Fibroblast of lung (primary cell): ENCODE measurements around the gene SCTR. TPM values are rescaled to one million over a fixed set of nuclear protein-coding genes. Genes with fewer than 3 reads are reported as not detected.

Experiments
- DNase-seq, 2 donors: peaks; one replicate each; pipeline versions ENCODE4 v3.0.0 to v3.0.0-alpha.2; 2010; ENCODE audit warnings: low read depth in 2 of 2
- H2AFZ ChIP-seq: 2 replicates; pipeline ENCODE4 v1.5.1; 2012; ENCODE audit warnings: low read length, control low read depth, inconsistent platforms
- H3K27ac ChIP-seq: 2 replicates; pipeline ENCODE4 v1.5.1; 2011; ENCODE audit warnings: low read length, control low read depth; ENCODE audit not compliant: insufficient read depth
- H3K27me3 ChIP-seq: 2 replicates; pipeline ENCODE4 v1.5.1; 2011; ENCODE audit warnings: mild to moderate bottlenecking, low read length; ENCODE audit not compliant: control insufficient read depth, insufficient read depth
- H3K36me3 ChIP-seq: 2 replicates; pipeline ENCODE4 v1.5.1; 2011; ENCODE audit warnings: low read length; ENCODE audit not compliant: control insufficient read depth, insufficient read depth
- H3K4me1 ChIP-seq: 2 replicates; pipeline ENCODE4 v1.5.1; 2011; ENCODE audit warnings: low read length; ENCODE audit not compliant: control insufficient read depth, insufficient read depth; ENCODE audit errors: extremely low read depth
- H3K4me2 ChIP-seq: 2 replicates; pipeline ENCODE4 v1.5.1; 2011; ENCODE audit warnings: low read length, control low read depth; ENCODE audit not compliant: insufficient read depth; ENCODE audit errors: extremely low read depth
- H3K4me3 ChIP-seq, 4 experiments: fragments of 200-600 bp in 1 of 4; sonication (generic) in 1 of 4; replicated peaks in 1 of 4; 2 replicates each; pipeline ENCODE4 v1.5.1; 2011 to 2016; ENCODE audit warnings: low read length in 4 of 4, low read depth in 3 of 4, mild to moderate bottlenecking in 3 of 4, control low read depth in 2 of 4, inconsistent platforms in 1 of 4, mixed read lengths in 1 of 4; ENCODE audit not compliant: insufficient read depth in 1 of 4; ENCODE audit errors: control extremely low read depth in 1 of 4
- H3K79me2 ChIP-seq: 2 replicates; pipeline ENCODE4 v1.5.1; 2012; ENCODE audit warnings: mild to moderate bottlenecking, low read length, inconsistent platforms; ENCODE audit not compliant: control insufficient read depth, insufficient read depth
- H3K9ac ChIP-seq: 2 replicates; pipeline ENCODE4 v1.5.1; 2011; ENCODE audit warnings: mild to moderate bottlenecking, low read length, control low read depth; ENCODE audit not compliant: insufficient read depth
- H3K9me3 ChIP-seq: 2 replicates; pipeline ENCODE4 v1.5.1; 2012; ENCODE audit warnings: low read depth, low read length; ENCODE audit not compliant: control insufficient read depth, insufficient read depth
- H4K20me1 ChIP-seq: 2 replicates; pipeline ENCODE4 v1.5.1; 2011; ENCODE audit warnings: low read length; ENCODE audit not compliant: control insufficient read depth, insufficient read depth; ENCODE audit errors: extremely low read depth
- EZH2 ChIP-seq: IDR thresholded peaks from 2 replicates; pipeline ENCODE4 v1.5.1; 2012; ENCODE audit warnings: low read length, control low read depth, mild to moderate bottlenecking; ENCODE audit errors: missing control alignments
- polyA plus RNA-seq, 2 donors: library from polyadenylated mRNA; depleted of rRNA in 1 of 2; stranded (reverse) in 1 of 2; unstranded in 1 of 2; fragments of >200 nt; gene quantifications; 2 replicates each; pipeline ENCODE4 v1.2.1, GENCODE V29; 2011 to 2012; ENCODE audit warnings: missing spikeins in 1 of 2
- total RNA-seq: library from RNA; depleted of rRNA; stranded (reverse); fragments of >200 nt; gene quantifications from 2 replicates; pipeline ENCODE4 v1.2.1, GENCODE V29; 2014
- TF ChIP-seq, protein P1 (sequence below), 2 donors: IDR thresholded peaks in 1 of 2; conservative IDR thresholded peaks in 1 of 2; 1 replicate in 1 of 2; 2 replicates in 1 of 2; pipeline ENCODE4 v1.5.1; 2011 to 2012; ENCODE audit warnings: low read length in 2 of 2, control low read depth in 1 of 2, inconsistent platforms in 1 of 2, low read depth in 1 of 2, mild to moderate bottlenecking in 1 of 2

The SCTR gene
- total and polyA plus RNA-seq, 2 donors (not counting 1 experiment from before 2014, with no cell fraction given), result not detected

- Histone ChIP-seq H3K79me2 (no peaks in the 10 kb centered on the region), H3K4me2 (no peak overlapping the region), H3K36me3 (no peaks in the 10 kb centered on the region), H3K9me3 (no peaks in the 10 kb centered on the region), H3K4me1 (no peaks in the 10 kb centered on the region), H2AFZ (no peak overlapping the region), H3K27ac (no peak overlapping the region), H3K4me3 (no peak overlapping the region), H4K20me1 (no peaks in the 10 kb centered on the region), H3K9ac (no peak overlapping the region), H3K27me3 (no peaks in the 10 kb centered on the region)
- no peak for TF ChIP-seq EZH2
- TF ChIP-seq, protein P1, sequence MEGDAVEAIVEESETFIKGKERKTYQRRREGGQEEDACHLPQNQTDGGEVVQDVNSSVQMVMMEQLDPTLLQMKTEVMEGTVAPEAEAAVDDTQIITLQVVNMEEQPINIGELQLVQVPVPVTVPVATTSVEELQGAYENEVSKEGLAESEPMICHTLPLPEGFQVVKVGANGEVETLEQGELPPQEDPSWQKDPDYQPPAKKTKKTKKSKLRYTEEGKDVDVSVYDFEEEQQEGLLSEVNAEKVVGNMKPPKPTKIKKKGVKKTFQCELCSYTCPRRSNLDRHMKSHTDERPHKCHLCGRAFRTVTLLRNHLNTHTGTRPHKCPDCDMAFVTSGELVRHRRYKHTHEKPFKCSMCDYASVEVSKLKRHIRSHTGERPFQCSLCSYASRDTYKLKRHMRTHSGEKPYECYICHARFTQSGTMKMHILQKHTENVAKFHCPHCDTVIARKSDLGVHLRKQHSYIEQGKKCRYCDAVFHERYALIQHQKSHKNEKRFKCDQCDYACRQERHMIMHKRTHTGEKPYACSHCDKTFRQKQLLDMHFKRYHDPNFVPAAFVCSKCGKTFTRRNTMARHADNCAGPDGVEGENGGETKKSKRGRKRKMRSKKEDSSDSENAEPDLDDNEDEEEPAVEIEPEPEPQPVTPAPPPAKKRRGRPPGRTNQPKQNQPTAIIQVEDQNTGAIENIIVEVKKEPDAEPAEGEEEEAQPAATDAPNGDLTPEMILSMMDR (conservative IDR thresholded peaks at IDR 0.05 in 1 of 2, IDR thresholded peaks at IDR 0.05 in 1 of 2; ENCODE audit: low read depth in 1 of 2, low read length in 2 of 2), result no peak
- DNase-seq, result peak; percentile 34 to 79
These were observed 55.9 kb downstream of the SCTR start for GRCh38 chr2:119468154-119468955.

- TF ChIP-seq, protein P1 (conservative IDR thresholded peaks at IDR 0.05 in 1 of 2, IDR thresholded peaks at IDR 0.05 in 1 of 2; ENCODE audit: low read depth in 1 of 2, low read length in 2 of 2), result no peak
- no peaks in the 10 kb centered on the region for H3K36me3 ChIP-seq
- H3K4me2 ChIP-seq, result no peak overlapping the region
- no peaks in the 10 kb centered on the region for H4K20me1 ChIP-seq
- H3K9me3 ChIP-seq, result no peaks in the 10 kb centered on the region
- no peaks in the 10 kb centered on the region for H3K79me2 ChIP-seq
- H3K4me3 ChIP-seq, result no peak overlapping the region
- H2AFZ ChIP-seq, result no peak overlapping the region
- no peak overlapping the region for H3K27ac ChIP-seq
- H3K9ac ChIP-seq, result no peak overlapping the region
- DNase-seq, result no peak
- no peaks in the 10 kb centered on the region for H3K27me3 ChIP-seq
- no peaks in the 10 kb centered on the region for H3K4me1 ChIP-seq
These were observed 57.9 kb downstream of the SCTR start for GRCh38 chr2:119466373-119466772.

GRCh38 chr2:119465687-119466086 is 58.6 kb downstream of the SCTR start:
- Histone ChIP-seq H3K9ac (no peak overlapping the region), H3K27ac (no peak overlapping the region), H3K4me2 (no peak overlapping the region), H3K4me3 (no peak overlapping the region), H2AFZ (no peak overlapping the region), H3K79me2 (no peaks in the 10 kb centered on the region), H3K4me1 (no peaks in the 10 kb centered on the region), H3K36me3 (no peaks in the 10 kb centered on the region), H3K9me3 (no peaks in the 10 kb centered on the region), H3K27me3 (no peaks in the 10 kb centered on the region), H4K20me1 (no peaks in the 10 kb centered on the region)
- TF ChIP-seq, protein P1 (conservative IDR thresholded peaks at IDR 0.05 in 1 of 2, IDR thresholded peaks at IDR 0.05 in 1 of 2; ENCODE audit: low read depth in 1 of 2, low read length in 2 of 2), result no peak
- TF ChIP-seq EZH2, result no peak
- DNase-seq, result no peak
